Suprapubic skin (tissue), 4 donors: ENCODE results near the gene TUBB3. TPM values are rescaled to one million over a fixed set of nuclear protein-coding genes. Genes with fewer than 3 reads are reported as not detected.

Experiments
- DNase-seq, 2 donors: peaks; one replicate each; pipeline ENCODE4 v3.0.0-alpha.2; 2019; ENCODE audit warnings: low spot score in 2 of 2
- H3K27ac ChIP-seq: fragments of 200-600 bp; sonication (generic); one replicate; pipeline ENCODE4 v1.5.1; 2019
- H3K27me3 ChIP-seq: fragments of 200-600 bp; sonication (generic); one replicate; pipeline ENCODE4 v1.5.1; 2019
- H3K36me3 ChIP-seq: fragments of 200-600 bp; sonication (generic); one replicate; pipeline ENCODE4 v1.5.1; 2019
- H3K4me1 ChIP-seq: fragments of 200-600 bp; sonication (generic); one replicate; pipeline ENCODE4 v1.5.1; 2019
- H3K4me3 ChIP-seq: fragments of 200-600 bp; sonication (generic); one replicate; pipeline ENCODE4 v1.5.1; 2019; ENCODE audit warnings: mild to moderate bottlenecking
- H3K9me3 ChIP-seq: fragments of 200-600 bp; sonication (generic); one replicate; pipeline ENCODE4 v1.5.1; 2019
- CTCF ChIP-seq, 2 donors: fragments of 200-600 bp in 1 of 2; fragments of 450-650 bp in 1 of 2; sonication (generic) in 1 of 2; IDR thresholded peaks; one replicate each; pipeline ENCODE4 v1.5.1; 2016 to 2019; ENCODE audit warnings: antibody characterized with exemption in 2 of 2, mild to moderate bottlenecking in 1 of 2, moderate library complexity in 1 of 2
- EP300 ChIP-seq: sonication (generic); formaldehyde crosslinking; IDR thresholded peaks from one replicate; pipeline ENCODE4 v1.6.1; 2017; ENCODE audit warnings: antibody characterized with exemption
- POLR2A ChIP-seq, 2 donors: fragments of 450-650 bp; IDR thresholded peaks; one replicate each; pipeline ENCODE4 v1.6.1; 2017; ENCODE audit warnings: antibody characterized with exemption in 2 of 2, mild to moderate bottlenecking in 2 of 2, moderate library complexity in 2 of 2
- POLR2AphosphoS5 ChIP-seq, 3 donors: sonication (generic); formaldehyde crosslinking; IDR thresholded peaks; one replicate each; pipeline ENCODE4 v1.6.1; 2017; ENCODE audit warnings: antibody characterized with exemption in 3 of 3
- WGBS: methylation state at CpG from one replicate; pipeline ENCODE4 v1.1.5; 2018; 5-methylcytosine and 5-hydroxymethylcytosine counted together
- total RNA-seq, 4 donors: library from RNA; depleted of rRNA; stranded (reverse); fragments of >200 nt; gene quantifications; one replicate each; pipeline ENCODE4 v1.1.0, GENCODE V29; 2016

Gene TUBB3
- total RNA-seq, 4 donors from 2014 or later = 1.2 to 9.2 (median 4.6) TPM

GRCh38 chr16:89898201-89898967 lies 24.8 kb upstream of the TUBB3 start:
- Histone ChIP-seq H3K9me3 (no peaks in the 10 kb centered on the region), H3K4me3 (no peak overlapping the region), H3K4me1 (no peaks in the 10 kb centered on the region), H3K27me3 (no peaks in the 10 kb centered on the region), H3K36me3 (peaks cover 86% of the 10 kb centered on the region), H3K27ac (no peak overlapping the region)
- 91% methylated on average over 33 of the region's 36 CpGs for WGBS
- DNase-seq = no peak
- no peak for TF ChIP-seq POLR2AphosphoS5 (IDR thresholded peaks at IDR 0.05)
- TF ChIP-seq POLR2A (IDR thresholded peaks at IDR 0.05) = no peak
- no peak for TF ChIP-seq CTCF (IDR thresholded peaks at IDR 0.05)
- TF ChIP-seq EP300 = no peak

- 96% methylated on average over 20 of the region's 20 CpGs for WGBS
- Histone ChIP-seq H3K4me3 (no peak overlapping the region), H3K9me3 (no peaks in the 10 kb centered on the region), H3K36me3 (peaks cover 86% of the 10 kb centered on the region), H3K27me3 (no peaks in the 10 kb centered on the region), H3K27ac (no peak overlapping the region), H3K4me1 (no peaks in the 10 kb centered on the region)
- TF ChIP-seq EP300 = no peak
- TF ChIP-seq CTCF (IDR thresholded peaks at IDR 0.05) = no peak
- TF ChIP-seq POLR2A (IDR thresholded peaks at IDR 0.05) = no peak
- TF ChIP-seq POLR2AphosphoS5 (IDR thresholded peaks at IDR 0.05) = no peak
- no peak for DNase-seq
Measured at GRCh38 chr16:89899879-89900481, 23.2 kb upstream of the TUBB3 start.

- no peak for DNase-seq
- WGBS = 90% methylated on average over 10 of the region's 17 CpGs
Measured at GRCh38 chr16:89900885-89901284, 22.3 kb upstream of the TUBB3 start.

GRCh38 chr16:89902980-89903379 lies 20.2 kb upstream of the TUBB3 start:
- no peak for DNase-seq
- peaks cover 84% of the 10 kb centered on the region for H3K36me3 ChIP-seq
- H3K27ac ChIP-seq = no peak overlapping the region
- no peak overlapping the region for H3K4me3 ChIP-seq
- TF ChIP-seq CTCF (IDR thresholded peaks at IDR 0.05) (no peak), EP300 (no peak), POLR2A (IDR thresholded peaks at IDR 0.05) (no peak), POLR2AphosphoS5 (IDR thresholded peaks at IDR 0.05) (no peak)
- no peaks in the 10 kb centered on the region for H3K4me1 ChIP-seq
- WGBS = 100% methylated on average over 2 of the region's 11 CpGs
- no peaks in the 10 kb centered on the region for H3K9me3 ChIP-seq
- H3K27me3 ChIP-seq = no peaks in the 10 kb centered on the region

More at GRCh38 chr16:89900885-89901284, 22.3 kb upstream of the TUBB3 start:
- peaks cover 86% of the 10 kb centered on the region for H3K36me3 ChIP-seq
- no peaks in the 10 kb centered on the region for H3K4me1 ChIP-seq
- no peak for TF ChIP-seq POLR2AphosphoS5 (IDR thresholded peaks at IDR 0.05)
- no peak for TF ChIP-seq POLR2A (IDR thresholded peaks at IDR 0.05)
- TF ChIP-seq CTCF (IDR thresholded peaks at IDR 0.05) = no peak
- no peak for TF ChIP-seq EP300
- no peak overlapping the region for H3K4me3 ChIP-seq
- no peaks in the 10 kb centered on the region for H3K9me3 ChIP-seq
- no peak overlapping the region for H3K27ac ChIP-seq
- no peaks in the 10 kb centered on the region for H3K27me3 ChIP-seq

- H3K36me3 ChIP-seq = peaks cover 83% of the 10 kb centered on the region
Measured at GRCh38 chr16:89903908-89904515, 19.1 kb upstream of the TUBB3 start.

More at GRCh38 chr16:89903908-89904515, 19.1 kb upstream of the TUBB3 start:
- no peak for DNase-seq
- TF ChIP-seq POLR2A (IDR thresholded peaks at IDR 0.05) = no peak
- no peak for TF ChIP-seq EP300
- no peak for TF ChIP-seq POLR2AphosphoS5 (IDR thresholded peaks at IDR 0.05)
- no peak for TF ChIP-seq CTCF (IDR thresholded peaks at IDR 0.05)
- no peaks in the 10 kb centered on the region for H3K27me3 ChIP-seq
- 88% methylated on average over 10 of the region's 19 CpGs for WGBS
- H3K9me3 ChIP-seq = no peaks in the 10 kb centered on the region
- H3K4me3 ChIP-seq = no peak overlapping the region
- no peaks in the 10 kb centered on the region for H3K4me1 ChIP-seq
- no peak overlapping the region for H3K27ac ChIP-seq
